Renal cortex interstitium (tissue), 11 donors: Measurements from ENCODE around the gene AGPAT3. TPM values are rescaled to one million over a fixed set of nuclear protein-coding genes. Genes with fewer than 3 reads are reported as not detected.
A peak's percentile ranks its signal among the peaks of the same experiment; 100 is the strongest.

ENCODE experiments used
- DNase-seq, 11 donors: peaks; one replicate each; pipeline ENCODE4 v3.0.0-alpha.2; 2013; ENCODE audit warnings: low read depth in 9 of 11, low spot score in 4 of 11; ENCODE audit errors: extremely low read depth in 1 of 11
- polyA plus RNA-seq, 3 donors: library from polyadenylated mRNA; unstranded; fragments of 120-200 nt; gene quantifications; one replicate each; pipeline ENCODE4 v1.2.1, GENCODE V29; 2013; ENCODE audit not compliant: insufficient read length in 3 of 3

Gene AGPAT3
- polyA plus RNA-seq, 3 donors: 54.0 to 78.0 (median 60.4) TPM

DNA sequence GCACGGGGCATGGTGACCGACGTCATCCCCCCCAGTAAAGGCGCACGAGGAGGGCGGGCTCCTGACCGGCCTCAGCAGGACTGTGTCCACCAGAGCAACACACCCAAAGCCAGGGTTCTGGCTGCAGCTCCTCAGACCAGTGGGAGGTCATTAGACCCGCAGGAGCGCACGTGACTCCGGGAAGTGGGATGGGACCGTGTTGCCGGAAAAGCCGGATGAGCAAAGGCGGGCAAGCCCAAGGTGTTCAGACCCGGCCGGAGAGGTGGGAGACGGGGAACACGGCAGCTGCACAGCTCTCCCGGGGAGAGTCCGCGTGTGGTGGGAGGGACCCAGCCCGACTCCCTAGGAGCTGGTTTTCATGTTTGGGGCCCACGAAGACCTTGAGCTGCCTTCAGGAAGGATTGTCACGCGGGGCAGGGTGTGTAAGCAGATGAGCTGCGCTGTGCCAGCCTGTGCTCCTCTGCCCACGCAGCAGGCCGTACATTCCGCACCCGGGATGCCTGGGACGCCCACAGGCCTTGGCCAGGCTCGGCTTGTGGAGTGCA lies 126.5 kb downstream of the AGPAT3 start:
- no peak for DNase-seq

GRCh38 chr21:43992121-43992520 lies 127.1 kb downstream of the AGPAT3 start:
- no peak for DNase-seq

GRCh38 chr21:43993420-43993934 lies 128.5 kb downstream of the AGPAT3 start:
- no peak for DNase-seq

GRCh38 chr21:43994085-43994484 lies 129.1 kb downstream of the AGPAT3 start:
- DNase-seq: no peak

DNA sequence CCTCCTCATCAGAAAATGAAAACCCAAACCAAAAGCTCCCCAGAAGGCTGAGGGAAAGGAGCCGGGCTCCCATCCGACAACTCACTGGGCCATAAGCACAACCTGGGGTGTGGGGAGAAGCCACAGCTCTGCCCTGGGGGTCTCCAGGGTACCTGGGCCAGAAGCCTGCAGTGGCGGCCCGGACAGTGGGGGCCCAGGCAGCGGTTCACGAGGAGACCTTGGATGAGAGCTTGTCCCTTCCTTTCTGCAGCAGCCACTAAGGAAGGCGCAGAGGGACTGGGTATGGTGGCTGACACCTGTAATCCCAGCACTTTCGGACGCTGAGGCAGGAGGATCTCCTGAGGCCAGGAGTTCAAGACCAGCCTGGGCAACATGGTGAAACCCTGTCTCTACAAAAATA lies 129.6 kb downstream of the AGPAT3 start:
- DNase-seq: no peak

- no peak for DNase-seq
These were observed 130.6 kb downstream of the AGPAT3 start for GRCh38 chr21:43995521-43996105.

- no peak for DNase-seq
These were observed 133.0 kb downstream of the AGPAT3 start for GRCh38 chr21:43997766-43998742.

GRCh38 chr21:44000360-44000759 lies 135.3 kb downstream of the AGPAT3 start:
- DNase-seq: no peak

- no peak for DNase-seq
These were observed 137.5 kb downstream of the AGPAT3 start for GRCh38 chr21:44002511-44002910.

DNA sequence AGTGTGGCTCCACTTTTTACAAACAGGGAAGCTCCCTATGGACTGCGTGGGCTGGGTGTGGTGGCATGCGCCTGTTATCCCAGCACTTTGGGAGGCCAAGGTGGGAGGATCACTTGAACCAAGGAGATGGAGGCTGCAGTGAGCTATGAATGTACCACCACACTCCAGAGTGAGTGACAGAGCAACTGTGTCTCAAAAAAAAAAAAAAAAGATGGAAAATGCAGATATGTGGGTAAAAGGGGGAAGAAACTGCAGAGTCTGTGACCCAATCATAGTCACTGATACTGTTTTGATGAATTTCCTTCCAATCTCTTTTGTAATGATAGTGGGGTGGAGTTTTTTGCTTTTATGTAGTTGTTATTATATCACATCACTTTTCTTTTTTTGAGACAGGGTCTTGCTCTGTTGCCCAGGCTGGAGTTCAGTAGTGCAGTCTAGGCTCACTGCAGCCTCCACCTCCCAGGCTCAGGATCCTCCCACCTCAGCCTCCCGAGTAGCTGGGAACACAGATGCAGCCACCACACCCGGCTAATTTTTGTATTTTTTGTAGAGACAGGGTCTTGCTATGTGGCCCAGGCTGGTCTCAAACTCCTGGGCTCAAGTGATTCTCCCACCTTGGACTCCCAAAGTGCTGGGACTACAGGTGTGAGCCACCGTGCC lies 138.4 kb downstream of the AGPAT3 start:
- no peak for DNase-seq

- no peak for DNase-seq
These were observed 140.0 kb downstream of the AGPAT3 start for GRCh38 chr21:44005071-44005470.

DNA sequence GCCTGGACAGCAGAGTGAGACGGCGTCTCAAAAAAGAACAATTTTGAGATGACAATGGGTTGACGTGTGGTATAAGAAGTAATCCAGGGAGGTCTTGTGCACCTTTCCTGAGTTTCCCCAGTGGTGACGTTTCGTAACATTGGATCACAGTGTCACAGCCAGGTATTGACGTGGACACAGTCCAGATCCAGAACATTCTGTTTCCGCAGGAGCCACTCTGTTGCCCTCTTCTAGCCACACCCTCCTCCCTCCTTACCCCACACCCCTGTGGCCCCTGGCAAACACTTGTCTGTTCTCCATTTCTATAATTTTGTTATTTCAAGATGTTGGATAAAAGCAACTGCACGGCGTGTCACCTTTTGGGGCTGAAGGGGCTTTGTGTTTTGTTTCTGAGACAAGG lies 140.6 kb downstream of the AGPAT3 start:
- no peak for DNase-seq

DNA sequence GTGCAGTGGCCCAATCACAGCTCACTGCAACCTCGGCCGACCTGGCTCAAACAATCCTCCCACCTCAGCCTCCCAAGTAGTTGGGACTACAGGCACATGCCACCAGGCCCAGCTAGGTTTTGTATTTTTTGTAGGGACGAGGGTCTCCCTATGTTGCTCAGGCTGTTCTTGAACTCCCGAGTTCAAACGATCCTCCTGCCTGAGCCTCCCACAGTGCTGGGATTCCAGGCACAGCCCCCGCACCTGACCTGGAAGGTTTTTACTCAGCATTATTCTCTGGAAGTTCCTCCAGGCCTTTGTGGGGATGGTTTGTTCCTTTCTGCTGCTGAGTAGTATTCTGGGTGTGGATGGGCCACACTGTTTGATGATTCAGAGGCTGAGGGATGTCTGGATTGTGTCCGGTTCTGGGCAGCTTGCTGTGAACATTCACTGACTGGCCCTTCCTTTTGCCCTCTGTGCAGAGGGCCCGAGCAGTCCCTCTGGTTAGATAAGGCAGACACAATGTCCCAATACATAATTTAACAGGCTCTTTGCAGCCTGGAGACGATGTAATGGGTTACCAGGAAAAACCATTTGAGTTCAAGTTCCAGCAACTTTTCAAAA lies 141.1 kb downstream of the AGPAT3 start:
- no peak for DNase-seq

- DNase-seq: no peak
These were observed 141.6 kb downstream of the AGPAT3 start for GRCh38 chr21:44006656-44007055.

DNA sequence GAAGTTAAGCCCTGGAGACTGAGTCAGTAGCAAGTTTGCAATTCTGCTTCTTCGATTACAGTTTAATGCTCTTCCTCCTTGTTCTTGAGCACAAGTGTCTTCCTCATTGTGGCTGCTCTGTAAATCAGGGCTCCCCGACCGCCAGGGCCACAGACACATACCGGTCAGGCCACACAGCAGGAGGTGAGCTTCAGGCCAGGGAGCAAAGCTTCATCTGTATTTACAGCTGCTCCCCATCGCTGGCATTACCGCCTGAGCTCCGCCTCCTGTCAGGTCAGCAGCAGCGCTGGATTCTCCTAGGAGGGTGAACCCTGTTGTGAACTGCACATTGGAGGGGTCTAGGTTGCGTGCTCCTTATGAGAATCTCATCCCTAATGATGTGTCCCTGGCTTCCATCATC lies 145.4 kb downstream of the AGPAT3 start:
- DNase-seq: no peak

DNA sequence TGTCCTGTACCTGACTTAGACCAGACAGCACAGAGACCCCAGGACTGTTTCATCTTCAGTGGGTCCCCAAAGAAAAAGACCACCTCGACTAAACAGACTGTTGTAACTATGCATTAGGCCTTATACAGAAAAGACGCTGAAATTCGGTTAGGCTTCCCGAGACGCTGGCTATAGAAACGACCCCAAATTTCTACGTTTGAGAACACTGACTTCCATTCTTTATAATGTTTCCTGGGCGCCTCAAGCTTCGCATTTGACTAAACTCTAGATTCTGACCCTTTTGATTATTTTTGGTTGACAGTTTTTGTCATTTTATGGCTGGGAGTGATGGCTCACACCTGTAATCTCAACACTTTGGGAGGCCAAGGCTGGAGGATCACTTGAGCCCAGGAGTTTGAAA lies 146.1 kb downstream of the AGPAT3 start:
- DNase-seq: no peak

DNA sequence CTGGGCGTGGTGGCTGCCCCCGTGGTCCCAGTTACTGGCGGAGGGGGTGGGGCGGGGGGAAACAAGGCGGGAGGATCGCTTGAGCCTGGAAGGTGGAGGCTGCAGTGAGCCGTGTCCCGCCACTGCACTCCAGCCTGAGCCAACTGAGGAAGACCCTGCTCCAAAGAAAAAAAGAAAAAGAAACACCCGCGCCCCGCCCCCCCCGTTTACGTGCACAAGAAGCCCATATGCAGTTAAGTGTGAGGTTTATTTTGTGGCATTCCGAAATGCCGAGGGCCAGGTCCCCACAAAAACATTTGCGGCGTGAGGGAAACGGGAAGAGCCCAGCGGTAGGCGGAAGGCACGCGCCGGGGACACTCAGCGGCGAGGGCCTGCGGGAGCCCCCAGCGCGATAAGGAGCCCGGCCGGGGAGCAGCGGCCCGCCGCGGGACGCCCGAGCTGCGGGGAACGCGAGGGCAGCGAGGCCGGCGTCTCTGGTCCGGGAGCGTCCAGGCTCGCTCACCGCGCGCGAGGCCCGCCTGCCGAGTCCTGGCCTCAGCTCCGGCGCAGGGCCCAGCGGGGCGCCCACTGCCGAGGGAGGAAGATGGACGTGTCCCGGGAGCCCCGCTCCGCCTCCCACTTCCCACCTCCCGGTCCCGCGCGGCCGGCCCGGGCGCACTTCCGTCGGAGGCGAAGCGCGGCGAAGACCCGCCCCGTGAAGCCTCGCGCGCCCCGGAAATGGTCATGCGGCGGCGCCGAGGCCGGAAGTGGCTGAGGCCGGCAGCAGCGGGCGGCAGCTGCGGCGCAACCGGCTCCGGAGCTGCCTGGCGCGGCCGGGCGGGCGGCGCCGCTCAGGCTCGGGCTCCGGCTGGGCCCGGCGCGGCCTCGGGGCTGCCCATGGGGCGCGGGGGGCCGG lies 146.8 kb downstream of the AGPAT3 start, which contains the start of gene TRAPPC10:
TRAPPC10 (plus strand) TSS at position 731 of the 895 bp plus-strand sequence. CDS start 185 bp downstream, outside the sequence.
- DNase-seq: peak; percentile 51 to 86 (median 82)
